ENCODE measurements around the gene CNTN4. TPM values are rescaled to one million over a fixed set of nuclear protein-coding genes. Genes with fewer than 3 reads are reported as not detected.

The CNTN4 gene
- total RNA-seq, 1 experiment from 2014 or later: not detected

DNA sequence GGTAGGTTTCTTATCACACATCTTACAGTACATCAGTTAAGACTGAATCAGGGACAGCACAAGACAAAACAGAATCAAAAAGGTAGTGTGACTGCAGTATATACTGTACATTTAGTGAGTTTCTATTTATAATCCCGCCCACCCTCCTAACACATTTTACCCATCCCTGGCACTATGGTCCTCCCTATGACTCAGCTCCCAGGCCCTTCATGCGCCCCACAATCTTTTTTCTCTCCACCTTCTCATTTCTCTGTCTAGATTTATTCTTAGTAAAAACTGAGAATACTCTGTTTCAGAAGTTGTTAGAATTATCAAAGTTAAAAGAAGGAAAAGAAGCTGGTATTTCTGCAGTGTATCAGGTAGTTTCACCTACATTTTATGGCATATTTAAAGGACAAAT, 427.3 kb downstream of the CNTN4 start:
- ChIA-PET POLR2A (no interaction called here), CTCF (no interaction called here)
- Mint-ChIP-seq H3K27me3 (ENCODE audit: low read depth) (peaks cover 6% of the 10 kb centered on the region), H3K4me3 (no peak overlapping the region), H3K9me3 (peaks cover 76% of the 10 kb centered on the region), H3K4me1 (no peaks in the 10 kb centered on the region), H3K36me3 (peaks cover 58% of the 10 kb centered on the region), H3K27ac (no peak overlapping the region)
- TF ChIP-seq SP1 (CRISPR knock-in tag; conservative IDR thresholded peaks at IDR 0.05) (no peak), CREB1 (CRISPR knock-in tag; IDR thresholded peaks at IDR 0.05) (no peak), SOX15 (CRISPR knock-in tag; IDR thresholded peaks at IDR 0.05) (no peak), NR3C1 (CRISPR knock-in tag; conservative IDR thresholded peaks at IDR 0.05; ENCODE audit: low read depth) (no peak), ZNF219 (CRISPR knock-in tag; IDR thresholded peaks at IDR 0.05; ENCODE audit: borderline replicate concordance) (no peak), ZNF416 (CRISPR knock-in tag; IDR thresholded peaks at IDR 0.05) (no peak), TEAD4 (CRISPR knock-in tag; IDR thresholded peaks at IDR 0.05) (no peak), CREM (CRISPR knock-in tag; IDR thresholded peaks at IDR 0.05) (no peak), SMAD3 (CRISPR knock-in tag; IDR thresholded peaks at IDR 0.05; ENCODE audit: borderline replicate concordance) (no peak), JUN (CRISPR knock-in tag; IDR thresholded peaks at IDR 0.05) (no peak), FOXK1 (CRISPR knock-in tag; IDR thresholded peaks at IDR 0.05) (no peak)
- TF ChIP-seq, protein P1, sequence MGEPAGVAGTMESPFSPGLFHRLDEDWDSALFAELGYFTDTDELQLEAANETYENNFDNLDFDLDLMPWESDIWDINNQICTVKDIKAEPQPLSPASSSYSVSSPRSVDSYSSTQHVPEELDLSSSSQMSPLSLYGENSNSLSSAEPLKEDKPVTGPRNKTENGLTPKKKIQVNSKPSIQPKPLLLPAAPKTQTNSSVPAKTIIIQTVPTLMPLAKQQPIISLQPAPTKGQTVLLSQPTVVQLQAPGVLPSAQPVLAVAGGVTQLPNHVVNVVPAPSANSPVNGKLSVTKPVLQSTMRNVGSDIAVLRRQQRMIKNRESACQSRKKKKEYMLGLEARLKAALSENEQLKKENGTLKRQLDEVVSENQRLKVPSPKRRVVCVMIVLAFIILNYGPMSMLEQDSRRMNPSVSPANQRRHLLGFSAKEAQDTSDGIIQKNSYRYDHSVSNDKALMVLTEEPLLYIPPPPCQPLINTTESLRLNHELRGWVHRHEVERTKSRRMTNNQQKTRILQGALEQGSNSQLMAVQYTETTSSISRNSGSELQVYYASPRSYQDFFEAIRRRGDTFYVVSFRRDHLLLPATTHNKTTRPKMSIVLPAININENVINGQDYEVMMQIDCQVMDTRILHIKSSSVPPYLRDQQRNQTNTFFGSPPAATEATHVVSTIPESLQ (CRISPR knock-in tag; IDR thresholded peaks at IDR 0.05): no peak
- TF ChIP-seq, protein P2, sequence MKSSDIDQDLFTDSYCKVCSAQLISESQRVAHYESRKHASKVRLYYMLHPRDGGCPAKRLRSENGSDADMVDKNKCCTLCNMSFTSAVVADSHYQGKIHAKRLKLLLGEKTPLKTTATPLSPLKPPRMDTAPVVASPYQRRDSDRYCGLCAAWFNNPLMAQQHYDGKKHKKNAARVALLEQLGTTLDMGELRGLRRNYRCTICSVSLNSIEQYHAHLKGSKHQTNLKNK (CRISPR knock-in tag; IDR thresholded peaks at IDR 0.05): no peak
- TF ChIP-seq, protein P3, sequence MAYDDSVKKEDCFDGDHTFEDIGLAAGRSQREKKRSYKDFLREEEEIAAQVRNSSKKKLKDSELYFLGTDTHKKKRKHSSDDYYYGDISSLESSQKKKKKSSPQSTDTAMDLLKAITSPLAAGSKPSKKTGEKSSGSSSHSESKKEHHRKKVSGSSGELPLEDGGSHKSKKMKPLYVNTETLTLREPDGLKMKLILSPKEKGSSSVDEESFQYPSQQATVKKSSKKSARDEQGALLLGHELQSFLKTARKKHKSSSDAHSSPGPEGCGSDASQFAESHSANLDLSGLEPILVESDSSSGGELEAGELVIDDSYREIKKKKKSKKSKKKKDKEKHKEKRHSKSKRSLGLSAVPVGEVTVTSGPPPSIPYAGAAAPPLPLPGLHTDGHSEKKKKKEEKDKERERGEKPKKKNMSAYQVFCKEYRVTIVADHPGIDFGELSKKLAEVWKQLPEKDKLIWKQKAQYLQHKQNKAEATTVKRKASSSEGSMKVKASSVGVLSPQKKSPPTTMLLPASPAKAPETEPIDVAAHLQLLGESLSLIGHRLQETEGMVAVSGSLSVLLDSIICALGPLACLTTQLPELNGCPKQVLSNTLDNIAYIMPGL (CRISPR knock-in tag; IDR thresholded peaks at IDR 0.05): no peak
- TF ChIP-seq, protein P4, sequence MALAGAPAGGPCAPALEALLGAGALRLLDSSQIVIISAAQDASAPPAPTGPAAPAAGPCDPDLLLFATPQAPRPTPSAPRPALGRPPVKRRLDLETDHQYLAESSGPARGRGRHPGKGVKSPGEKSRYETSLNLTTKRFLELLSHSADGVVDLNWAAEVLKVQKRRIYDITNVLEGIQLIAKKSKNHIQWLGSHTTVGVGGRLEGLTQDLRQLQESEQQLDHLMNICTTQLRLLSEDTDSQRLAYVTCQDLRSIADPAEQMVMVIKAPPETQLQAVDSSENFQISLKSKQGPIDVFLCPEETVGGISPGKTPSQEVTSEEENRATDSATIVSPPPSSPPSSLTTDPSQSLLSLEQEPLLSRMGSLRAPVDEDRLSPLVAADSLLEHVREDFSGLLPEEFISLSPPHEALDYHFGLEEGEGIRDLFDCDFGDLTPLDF (CRISPR knock-in tag; IDR thresholded peaks at IDR 0.05): no peak
- TF ChIP-seq, protein P5, sequence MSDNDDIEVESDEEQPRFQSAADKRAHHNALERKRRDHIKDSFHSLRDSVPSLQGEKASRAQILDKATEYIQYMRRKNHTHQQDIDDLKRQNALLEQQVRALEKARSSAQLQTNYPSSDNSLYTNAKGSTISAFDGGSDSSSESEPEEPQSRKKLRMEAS (CRISPR knock-in tag; IDR thresholded peaks at IDR 0.05): no peak
- TF ChIP-seq, protein P6, sequence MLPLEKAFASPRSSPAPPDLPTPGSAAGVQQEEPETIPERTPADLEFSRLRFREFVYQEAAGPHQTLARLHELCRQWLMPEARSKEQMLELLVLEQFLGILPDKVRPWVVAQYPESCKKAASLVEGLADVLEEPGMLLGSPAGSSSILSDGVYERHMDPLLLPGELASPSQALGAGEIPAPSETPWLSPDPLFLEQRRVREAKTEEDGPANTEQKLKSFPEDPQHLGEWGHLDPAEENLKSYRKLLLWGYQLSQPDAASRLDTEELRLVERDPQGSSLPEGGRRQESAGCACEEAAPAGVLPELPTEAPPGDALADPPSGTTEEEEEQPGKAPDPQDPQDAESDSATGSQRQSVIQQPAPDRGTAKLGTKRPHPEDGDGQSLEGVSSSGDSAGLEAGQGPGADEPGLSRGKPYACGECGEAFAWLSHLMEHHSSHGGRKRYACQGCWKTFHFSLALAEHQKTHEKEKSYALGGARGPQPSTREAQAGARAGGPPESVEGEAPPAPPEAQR (CRISPR knock-in tag; IDR thresholded peaks at IDR 0.05): no peak
- no peak for DNase-seq (ENCODE audit: low spot score)
- no peak for ATAC-seq

DNA sequence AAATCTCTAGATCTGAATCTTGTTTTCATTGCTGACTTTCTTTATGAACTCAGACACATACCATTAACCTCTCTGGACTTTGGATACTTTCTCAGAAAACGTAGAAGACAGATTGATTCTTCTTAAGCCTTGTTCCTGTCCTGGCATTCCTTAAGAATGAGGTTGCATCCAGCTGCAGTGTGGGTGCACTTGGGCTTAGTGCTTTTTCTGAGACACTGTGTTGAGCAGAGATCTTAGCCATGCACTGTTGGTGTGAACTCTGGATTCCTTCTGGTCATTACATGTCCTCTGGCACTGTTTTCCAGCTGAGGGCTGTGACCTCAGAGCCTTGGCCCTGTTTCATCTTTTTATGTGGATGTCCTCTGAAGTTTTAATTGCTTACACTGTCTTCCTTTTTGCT, 428.3 kb downstream of the CNTN4 start:
- H3K36me3 Mint-ChIP-seq: peaks cover 65% of the 10 kb centered on the region
- CTCF ChIA-PET: no interaction called here
- no peak for DNase-seq (ENCODE audit: low spot score)
- POLR2A ChIA-PET: no interaction called here
- no peak overlapping the region for H3K27ac Mint-ChIP-seq
- H3K9me3 Mint-ChIP-seq: peaks cover 85% of the 10 kb centered on the region
- no peak overlapping the region for H3K4me3 Mint-ChIP-seq
- no peaks in the 10 kb centered on the region for H3K4me1 Mint-ChIP-seq
- H3K27me3 Mint-ChIP-seq (ENCODE audit: low read depth): peaks cover 7% of the 10 kb centered on the region
- no peak for ATAC-seq
- TF ChIP-seq NFATC4 (CRISPR knock-in tag; IDR thresholded peaks at IDR 0.05): no peak
- no peak for TF ChIP-seq KAT7 (CRISPR knock-in tag; IDR thresholded peaks at IDR 0.05; ENCODE audit: borderline replicate concordance)
- TF ChIP-seq SMAD3 (CRISPR knock-in tag; IDR thresholded peaks at IDR 0.05; ENCODE audit: borderline replicate concordance): no peak
- no peak for TF ChIP-seq ATF1 (CRISPR knock-in tag; IDR thresholded peaks at IDR 0.05)
- no peak for TF ChIP-seq NR3C1 (CRISPR knock-in tag; conservative IDR thresholded peaks at IDR 0.05; ENCODE audit: low read depth)
- no peak for TF ChIP-seq HMGA2 (CRISPR knock-in tag; IDR thresholded peaks at IDR 0.05)
- TF ChIP-seq TCF7 (CRISPR knock-in tag; IDR thresholded peaks at IDR 0.05; ENCODE audit: low read depth): no peak
- TF ChIP-seq, protein P7, sequence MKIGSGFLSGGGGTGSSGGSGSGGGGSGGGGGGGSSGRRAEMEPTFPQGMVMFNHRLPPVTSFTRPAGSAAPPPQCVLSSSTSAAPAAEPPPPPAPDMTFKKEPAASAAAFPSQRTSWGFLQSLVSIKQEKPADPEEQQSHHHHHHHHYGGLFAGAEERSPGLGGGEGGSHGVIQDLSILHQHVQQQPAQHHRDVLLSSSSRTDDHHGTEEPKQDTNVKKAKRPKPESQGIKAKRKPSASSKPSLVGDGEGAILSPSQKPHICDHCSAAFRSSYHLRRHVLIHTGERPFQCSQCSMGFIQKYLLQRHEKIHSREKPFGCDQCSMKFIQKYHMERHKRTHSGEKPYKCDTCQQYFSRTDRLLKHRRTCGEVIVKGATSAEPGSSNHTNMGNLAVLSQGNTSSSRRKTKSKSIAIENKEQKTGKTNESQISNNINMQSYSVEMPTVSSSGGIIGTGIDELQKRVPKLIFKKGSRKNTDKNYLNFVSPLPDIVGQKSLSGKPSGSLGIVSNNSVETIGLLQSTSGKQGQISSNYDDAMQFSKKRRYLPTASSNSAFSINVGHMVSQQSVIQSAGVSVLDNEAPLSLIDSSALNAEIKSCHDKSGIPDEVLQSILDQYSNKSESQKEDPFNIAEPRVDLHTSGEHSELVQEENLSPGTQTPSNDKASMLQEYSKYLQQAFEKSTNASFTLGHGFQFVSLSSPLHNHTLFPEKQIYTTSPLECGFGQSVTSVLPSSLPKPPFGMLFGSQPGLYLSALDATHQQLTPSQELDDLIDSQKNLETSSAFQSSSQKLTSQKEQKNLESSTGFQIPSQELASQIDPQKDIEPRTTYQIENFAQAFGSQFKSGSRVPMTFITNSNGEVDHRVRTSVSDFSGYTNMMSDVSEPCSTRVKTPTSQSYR (CRISPR knock-in tag; IDR thresholded peaks at IDR 0.05): no peak
- TF ChIP-seq ZBTB21 (CRISPR knock-in tag; IDR thresholded peaks at IDR 0.05; ENCODE audit: borderline replicate concordance): no peak
- TF ChIP-seq, protein P8, sequence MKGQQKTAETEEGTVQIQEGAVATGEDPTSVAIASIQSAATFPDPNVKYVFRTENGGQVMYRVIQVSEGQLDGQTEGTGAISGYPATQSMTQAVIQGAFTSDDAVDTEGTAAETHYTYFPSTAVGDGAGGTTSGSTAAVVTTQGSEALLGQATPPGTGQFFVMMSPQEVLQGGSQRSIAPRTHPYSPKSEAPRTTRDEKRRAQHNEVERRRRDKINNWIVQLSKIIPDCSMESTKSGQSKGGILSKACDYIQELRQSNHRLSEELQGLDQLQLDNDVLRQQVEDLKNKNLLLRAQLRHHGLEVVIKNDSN (CRISPR knock-in tag; IDR thresholded peaks at IDR 0.05): no peak
- no peak for TF ChIP-seq IRF2 (CRISPR knock-in tag; IDR thresholded peaks at IDR 0.05; ENCODE audit: borderline replicate concordance, low read depth)
- TF ChIP-seq NR1H2 (CRISPR knock-in tag; IDR thresholded peaks at IDR 0.05): no peak
- no peak for TF ChIP-seq RELA (CRISPR knock-in tag; IDR thresholded peaks at IDR 0.05; ENCODE audit: borderline replicate concordance)
